ENCODE results near the gene UFD1. TPM values are rescaled to one million over a fixed set of nuclear protein-coding genes. Genes with fewer than 3 reads are reported as not detected.

The UFD1 gene
- total RNA-seq, 4 donors from 2014 or later: 26.9 to 38.1 (median 30.1) TPM

GRCh38 chr22:19478045-19478900 lies 720 bp downstream of the UFD1 start:
- no peak for DNase-seq (ENCODE audit: low spot score in 2 of 2)
- peak overlapping the region; percentile 65 to 97 (median 80) for H3K4me3 ChIP-seq
- no peaks in the 10 kb centered on the region for H3K9me3 ChIP-seq
- no peaks in the 10 kb centered on the region for H3K27me3 ChIP-seq
- H3K4me1 ChIP-seq: peaks cover 0 to 41% (median 16%) of the 10 kb centered on the region in 4 donors
- TF ChIP-seq POLR2A (IDR thresholded peaks at IDR 0.05) (no peak), CTCF (IDR thresholded peaks at IDR 0.05) (no peak), EP300 (IDR thresholded peaks at IDR 0.05) (no peak)
- peaks cover 0 to 22% (median 0%) of the 10 kb centered on the region in 3 donors for H3K36me3 ChIP-seq
- peak overlapping the region; percentile 90 to 99 (median 93) for H3K27ac ChIP-seq
- WGBS, 2 donors: 2 to 3% methylated on average over 19 to 25 of the region's 31 CpGs

GRCh38 chr22:19477321-19478044 lies 1.5 kb downstream of the UFD1 start:
- 22 to 23% methylated on average over 5 of the region's 5 CpGs for WGBS, 2 donors
- Histone ChIP-seq H3K27me3 (no peaks in the 10 kb centered on the region), H3K4me3 (peak overlapping the region in 3 of 4 donors; percentile 65 to 97 (median 89)), H3K9me3 (no peaks in the 10 kb centered on the region), H3K36me3 (peaks cover 0 to 29% (median 0%) of the 10 kb centered on the region in 3 donors), H3K4me1 (peaks cover 0 to 41% (median 16%) of the 10 kb centered on the region in 4 donors), H3K27ac (peak overlapping the region in 2 of 4 donors; percentile 90 to 99)
- TF ChIP-seq EP300 (IDR thresholded peaks at IDR 0.05) (no peak), CTCF (IDR thresholded peaks at IDR 0.05) (peak in 1 of 5 experiments; percentile 13)
- DNase-seq (ENCODE audit: low spot score in 2 of 2): no peak

GRCh38 chr22:19476023-19476422 lies 3.0 kb downstream of the UFD1 start:
- Histone ChIP-seq H3K27me3 (no peaks in the 10 kb centered on the region), H3K4me3 (no peak overlapping the region), H3K36me3 (peaks cover 0 to 44% (median 0%) of the 10 kb centered on the region in 3 donors), H3K4me1 (peaks cover 0 to 41% (median 16%) of the 10 kb centered on the region in 4 donors), H3K9me3 (no peaks in the 10 kb centered on the region), H3K27ac (no peak overlapping the region)
- WGBS, 2 donors: 64 to 67% methylated on average over 3 of the region's 3 CpGs
- no peak for TF ChIP-seq EP300 (IDR thresholded peaks at IDR 0.05)
- TF ChIP-seq POLR2A (IDR thresholded peaks at IDR 0.05): no peak
- no peak for TF ChIP-seq CTCF (IDR thresholded peaks at IDR 0.05)
- DNase-seq (ENCODE audit: low spot score in 2 of 2): no peak

- H3K4me3 ChIP-seq: no peak overlapping the region
- no peaks in the 10 kb centered on the region for H3K9me3 ChIP-seq
- no peak for DNase-seq (ENCODE audit: low spot score in 2 of 2)
- peaks cover 0 to 68% (median 19%) of the 10 kb centered on the region in 3 donors for H3K36me3 ChIP-seq
- H3K27ac ChIP-seq: no peak overlapping the region
- 53 to 79% methylated on average over 2 to 3 of the region's 3 CpGs for WGBS, 2 donors
- TF ChIP-seq POLR2A (IDR thresholded peaks at IDR 0.05) (no peak), EP300 (IDR thresholded peaks at IDR 0.05) (no peak), CTCF (IDR thresholded peaks at IDR 0.05) (no peak)
- H3K27me3 ChIP-seq: no peaks in the 10 kb centered on the region
- H3K4me1 ChIP-seq: peaks cover 0 to 33% (median 12%) of the 10 kb centered on the region in 4 donors
These were observed 5.4 kb downstream of the UFD1 start for GRCh38 chr22:19473578-19473977.

Data from tibial nerve (tissue), 4 donors.